GM12878 (cell line): ENCODE data around the gene OGFRL1. TPM values are rescaled to one million over a fixed set of nuclear protein-coding genes. Genes with fewer than 3 reads are reported as not detected.

Source experiments
- ATAC-seq: fragments of 200-7000 bp; cut with Tn5 transposase; 3 replicates; pipeline ENCODE4 v1.9.1; 2020; ENCODE audit warnings: mild to moderate bottlenecking, moderate library complexity
- BruUV-seq: library from RNA; stranded (reverse); fragments of 400-500 nt; replicated peaks from 2 replicates; lab custom pipeline; 2021; lab: Mats Ljungman, UMichigan
- CTCF ChIA-PET: fragments of 300-600 bp; sonication (Branson Sonifier 250); formaldehyde crosslinking; extraction: SDS; loops from one replicate; lab custom pipeline; 2021; ENCODE audit warnings: inconsistent platforms; lab: Yijun Ruan, JAX
- POLR2A ChIA-PET: fragments of 350-600 bp; formaldehyde crosslinking; extraction: SDS; loops from one replicate; lab custom pipeline; 2021; ENCODE audit warnings: inconsistent platforms; lab: Charles Lee
- RAD21 ChIA-PET: fragments of 300-600 bp; sonication (Branson Sonifier 250); formaldehyde crosslinking; loops from one replicate; lab custom pipeline; 2023; ENCODE audit warnings: antibody characterized with exemption; ENCODE audit not compliant: unreplicated experiment; lab: Charles Lee
- SMC1A ChIA-PET: fragments of 300-600 bp; sonication (Branson Sonifier 250); formaldehyde crosslinking; loops from one replicate; lab custom pipeline; 2023; ENCODE audit not compliant: unreplicated experiment, uncharacterized antibody; lab: Charles Lee
- DNase-seq: peaks from one replicate; pipeline ENCODE4 v3.0.0-alpha.2; 2011; ENCODE audit warnings: low read depth, low spot score
- FAIRE-seq: peaks from 3 replicates; lab custom pipeline; 2011; peaks lifted over from hg19 to GRCh38; lab: Jason Lieb, UNC
- H2AFZ ChIP-seq: 2 replicates; pipeline ENCODE4 v1.6.0; 2011; ENCODE audit warnings: low read depth, low read length, control low read depth; ENCODE audit not compliant: control insufficient read depth
- H3K27ac ChIP-seq: 2 replicates; pipeline ENCODE4 v1.5.1; 2011; ENCODE audit warnings: control low read depth; ENCODE audit not compliant: control insufficient read depth, insufficient read depth
- H3K27me3 ChIP-seq, 2 experiments: replicated peaks in 1 of 2; 2 replicates each; pipeline versions ENCODE4 v1.6.0 to v1.6.1; 2011; ENCODE audit warnings: low read length in 1 of 2; ENCODE audit not compliant: control insufficient read depth in 2 of 2, insufficient read depth in 2 of 2
- H3K36me3 ChIP-seq, 2 experiments: 2 replicates each; pipeline ENCODE4 v1.5.1; 2011; ENCODE audit warnings: low read length in 1 of 2; ENCODE audit not compliant: control insufficient read depth in 2 of 2, insufficient read depth in 2 of 2
- H3K4me1 ChIP-seq: 2 replicates; pipeline ENCODE4 v1.6.1; 2011; ENCODE audit warnings: mild to moderate bottlenecking, low read length, moderate library complexity, mixed read lengths; ENCODE audit not compliant: control insufficient read depth, insufficient read depth
- H3K4me2 ChIP-seq: 2 replicates; pipeline ENCODE4 v1.6.0; 2011; ENCODE audit warnings: control low read depth; ENCODE audit not compliant: control insufficient read depth, insufficient read depth
- H3K4me3 ChIP-seq: fragments of 200-600 bp; sonication (generic); 2 replicates; pipeline ENCODE4 v1.5.1; 2016
- H3K79me2 ChIP-seq: 2 replicates; pipeline ENCODE4 v1.6.0; 2011; ENCODE audit warnings: low read length; ENCODE audit not compliant: control insufficient read depth, insufficient read depth
- H3K9ac ChIP-seq: 2 replicates; pipeline ENCODE4 v1.8.0; 2011; ENCODE audit warnings: low read length, control low read depth, mixed read lengths; ENCODE audit not compliant: control insufficient read depth, insufficient read depth
- H3K9me3 ChIP-seq: replicated peaks from 3 replicates; pipeline ENCODE4 v1.5.1; 2011; ENCODE audit warnings: mild to moderate bottlenecking, low read length; ENCODE audit not compliant: control insufficient read depth, insufficient read depth
- H4K20me1 ChIP-seq: 2 replicates; pipeline ENCODE4 v1.6.0; 2011; ENCODE audit not compliant: control insufficient read depth, insufficient read depth
- BACH1 ChIP-seq: fragments of 450-650 bp; IDR thresholded peaks from 2 replicates; pipeline ENCODE4 v1.6.1; 2017; ENCODE audit warnings: mild to moderate bottlenecking, borderline replicate concordance
- ELK1 ChIP-seq: IDR thresholded peaks from 2 replicates; pipeline ENCODE4 v1.6.1; 2012; ENCODE audit warnings: low read depth, low read length, improper control_type of control experiment
- PML ChIP-seq: IDR thresholded peaks from 2 replicates; pipeline ENCODE4 v1.6.1; 2012; ENCODE audit warnings: low read length, inconsistent platforms
- SMC3 ChIP-seq: IDR thresholded peaks from 2 replicates; pipeline ENCODE4 v1.6.1; 2011; ENCODE audit warnings: low read length, improper control_type of control experiment, borderline replicate concordance
- STAT1 ChIP-seq: fragments of 450-650 bp; conservative IDR thresholded peaks from 2 replicates; pipeline ENCODE4 v1.6.1; 2014; ENCODE audit warnings: antibody characterized with exemption, mild to moderate bottlenecking
- YBX1 ChIP-seq: fragments of 450-650 bp; IDR thresholded peaks from 2 replicates; pipeline ENCODE4 v1.6.1; 2016; ENCODE audit warnings: antibody characterized with exemption
- ZBED1 ChIP-seq: IDR thresholded peaks from 2 replicates; pipeline ENCODE4 v1.6.1; 2016; ENCODE audit warnings: borderline replicate concordance
- ZNF384 ChIP-seq: IDR thresholded peaks from 2 replicates; pipeline ENCODE4 v1.6.1; 2012; ENCODE audit warnings: low read depth, mild to moderate bottlenecking, low read length, improper control_type of control experiment, borderline replicate concordance
- WGBS: methylation state at CpG from one replicate; pipeline ENCODE4 v1.1.6; 2016; ENCODE audit warnings: low lambda C conversion rate; ENCODE audit not compliant: insufficient replicate concordance, insufficient coverage; ENCODE audit errors: missing lambda C conversion rate; 5-methylcytosine and 5-hydroxymethylcytosine counted together
- in situ Hi-C: fragments of 300-500 bp; cut with MboI; formaldehyde crosslinking; loops from 9 replicates; pipeline ENCODE4 v1.14.3; 2018; ENCODE audit warnings: mixed read lengths
- intact Hi-C: fragments of 100-400 bp; cut with micrococcal nuclease; formaldehyde crosslinking; loops from one replicate; pipeline ENCODE4 v1.14.2; 2022; ENCODE audit not compliant: unreplicated experiment
- polyA plus RNA-seq, 11 experiments: library from polyadenylated mRNA; depleted of rRNA in 4 of 11; unstranded in 6 of 11; stranded (reverse) in 5 of 11; fragments of >200 nt; fragmentation: Nextera tagmentation in 4 of 11; fragmentation: Illumina TruSeq in 1 of 11; extraction: Ambion mirVana in 4 of 11; extraction: Trizol in 1 of 11; gene quantifications; 1 replicate in 1 of 11; 2 replicates in 10 of 11; pipeline versions ENCODE4 v1.2.1 to v1.2.3, GENCODE V29; 2011 to 2016; ENCODE audit warnings: inconsistent platforms in 2 of 11, missing spikeins in 2 of 11, low read depth in 1 of 11
- total RNA-seq, 4 experiments: library from RNA; depleted of rRNA in 3 of 4; stranded (reverse); fragments of >200 nt in 3 of 4; fragmentation: Illumina TruSeq in 1 of 4; extraction: Trizol in 1 of 4; gene quantifications; 2 replicates each; pipeline versions ENCODE4 v1.2.1 to v1.2.3, GENCODE V29; 2013 to 2021

Gene OGFRL1
- total and polyA plus RNA-seq, 10 of the 15 experiments (the other 5 are each of a cell fraction or from before 2014, with no cell fraction given) = 0.24 to 5.8 (median 2.3) TPM

DNA sequence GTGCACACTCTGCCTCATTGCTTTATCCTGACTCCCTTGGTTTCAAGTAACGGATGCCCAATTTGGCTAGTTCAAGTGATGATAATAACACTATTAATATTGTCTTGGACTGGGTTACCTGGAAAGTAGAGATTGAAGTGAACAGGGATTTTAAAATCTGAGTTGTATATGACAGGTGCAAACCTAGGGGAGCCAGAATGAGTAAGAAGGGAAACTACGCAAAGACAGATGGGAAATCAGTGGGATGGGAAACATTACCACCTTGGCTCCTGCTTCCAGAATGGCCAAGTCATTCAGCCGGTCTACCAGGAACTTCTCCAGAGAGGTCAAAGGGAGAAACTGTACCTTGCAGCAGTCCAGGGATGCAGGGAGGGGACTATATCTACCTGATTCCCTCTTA, 41.9 kb downstream of the OGFRL1 start (continued):
- TF ChIP-seq BACH1 = no peak

DNA sequence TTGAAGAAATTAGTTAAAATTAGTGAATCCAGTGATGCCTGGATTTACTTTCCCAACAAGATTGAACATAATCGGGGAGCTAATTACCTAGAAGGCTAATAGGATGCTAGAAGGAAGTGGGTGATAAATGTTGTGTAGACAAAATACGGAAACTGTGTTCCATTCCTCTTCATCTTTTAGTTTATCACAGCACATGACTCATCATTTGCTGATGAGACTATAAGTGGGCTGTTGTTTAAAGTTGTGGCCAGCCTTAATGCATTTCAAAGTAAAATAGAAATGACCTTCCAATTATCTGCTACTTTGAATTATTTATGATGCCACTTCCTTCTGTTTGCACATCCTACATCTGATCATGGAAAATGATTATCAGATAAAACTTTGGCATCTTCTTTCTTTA, 43.4 kb downstream of the OGFRL1 start:
- Histone ChIP-seq H3K27ac (no peak overlapping the region), H3K27me3 (no peaks in the 10 kb centered on the region; a peak in 1 of 4 replicates), H3K9me3 (no peaks in the 10 kb centered on the region), H3K4me3 (no peak overlapping the region)
- ChIA-PET SMC1A (no interaction called here), CTCF (interaction anchor here (0.8 kb wide), 1 partner anchor 15 kb away, joined by 3 read pairs; no protein-coding TSS in a partner anchor)
- intact Hi-C loops = no loop called here
- TF ChIP-seq ZNF384 = no peak
- no peak for TF ChIP-seq PML
- TF ChIP-seq ZBED1 = no peak
- no peak for TF ChIP-seq SMC3
- TF ChIP-seq STAT1 = no peak
- TF ChIP-seq ELK1 = no peak
- no peak for TF ChIP-seq YBX1
- TF ChIP-seq, all 136 proteins: peak for 0
- DNase-seq (no peak), ATAC-seq (no peak), FAIRE-seq (no peak)
- Histone ChIP-seq H2AFZ (no peak overlapping the region), H3K4me1 (no peaks in the 10 kb centered on the region), H3K36me3 (no peaks in the 10 kb centered on the region), H3K4me2 (no peak overlapping the region), H3K79me2 (no peaks in the 10 kb centered on the region), H3K9ac (no peak overlapping the region), H4K20me1 (no peaks in the 10 kb centered on the region)
- BruUV-seq = no TSS peak
- RAD21 ChIA-PET = no interaction called here
- 33% methylated on average over 2 of the region's 2 CpGs for WGBS
- in situ Hi-C loops = no loop called here
- POLR2A ChIA-PET = no interaction called here
